ENCODE measurements around the gene F2.

F2 gene

GRCh38 chr11:46676436-46677158 lies 42.4 kb upstream of the F2 start:
- Histone ChIP-seq H3K9me3 (ENCODE audit: control insufficient read depth in 5 of 5, low read length in 5 of 5) (no peaks in the 10 kb centered on the region), H3K9ac (ENCODE audit: low read length in 5 of 5) (no peak overlapping the region), H3K4me3 (ENCODE audit: low read depth in 1 of 5, low read length in 5 of 5) (peak overlapping the region in 1 of 5 donors; percentile 13), H3K4me1 (ENCODE audit: control insufficient read depth in 5 of 5, insufficient read depth in 5 of 5, low read length in 5 of 5) (peaks cover 3 to 57% (median 38%) of the 10 kb centered on the region in 5 donors), H3K36me3 (ENCODE audit: control insufficient read depth in 5 of 5, insufficient read depth in 5 of 5, low read length in 5 of 5) (peaks cover 0 to 74% (median 68%) of the 10 kb centered on the region in 5 donors), H3K27me3 (ENCODE audit: control insufficient read depth in 5 of 5, insufficient read depth in 4 of 5, low read length in 5 of 5) (no peaks in the 10 kb centered on the region), H3K27ac (ENCODE audit: low read depth, low read length) (peak overlapping the region; percentile 37)

DNA sequence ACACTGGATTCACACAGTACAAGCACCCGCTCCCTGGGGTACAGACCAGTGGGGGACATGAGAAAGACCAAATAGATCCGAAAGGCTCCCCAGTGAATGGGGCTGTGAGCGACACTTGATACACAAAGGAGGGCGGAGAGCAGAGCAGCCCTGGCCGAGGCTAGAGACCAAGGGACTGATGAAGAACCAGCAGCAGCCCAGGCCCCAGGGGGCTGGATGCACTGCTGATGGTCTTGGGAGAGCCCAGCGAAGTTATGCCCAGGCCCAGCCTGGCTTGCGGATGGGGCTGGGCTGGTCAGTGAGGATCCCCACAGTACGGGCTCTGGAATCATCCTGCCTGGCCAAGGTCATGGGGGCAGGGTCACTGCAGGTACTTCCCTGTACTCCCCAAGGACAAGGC lies 41.8 kb upstream of the F2 start:
- Histone ChIP-seq H3K4me1 (ENCODE audit: control insufficient read depth in 5 of 5, insufficient read depth in 5 of 5, low read length in 5 of 5) (peaks cover 3 to 51% (median 38%) of the 10 kb centered on the region in 5 donors), H3K36me3 (ENCODE audit: control insufficient read depth in 5 of 5, insufficient read depth in 5 of 5, low read length in 5 of 5) (peaks cover 0 to 74% (median 69%) of the 10 kb centered on the region in 5 donors), H3K9me3 (ENCODE audit: control insufficient read depth in 5 of 5, low read length in 5 of 5) (no peaks in the 10 kb centered on the region), H3K27ac (ENCODE audit: low read depth, low read length) (peak overlapping the region; percentile 37), H3K9ac (ENCODE audit: low read length in 5 of 5) (no peak overlapping the region), H3K27me3 (ENCODE audit: control insufficient read depth in 5 of 5, insufficient read depth in 4 of 5, low read length in 5 of 5) (no peaks in the 10 kb centered on the region), H3K4me3 (ENCODE audit: low read depth in 1 of 5, low read length in 5 of 5) (no peak overlapping the region)

- H3K4me3 ChIP-seq (ENCODE audit: low read depth in 1 of 5, low read length in 5 of 5) = no peak overlapping the region
- H3K27ac ChIP-seq (ENCODE audit: low read depth, low read length) = no peak overlapping the region
- no peak overlapping the region for H3K9ac ChIP-seq (ENCODE audit: low read length in 5 of 5)
- H3K9me3 ChIP-seq (ENCODE audit: control insufficient read depth in 5 of 5, low read length in 5 of 5) = no peaks in the 10 kb centered on the region
- peaks cover 3 to 49% (median 38%) of the 10 kb centered on the region in 5 donors for H3K4me1 ChIP-seq (ENCODE audit: control insufficient read depth in 5 of 5, insufficient read depth in 5 of 5, low read length in 5 of 5)
- peaks cover 0 to 66% (median 61%) of the 10 kb centered on the region in 5 donors for H3K36me3 ChIP-seq (ENCODE audit: control insufficient read depth in 5 of 5, insufficient read depth in 5 of 5, low read length in 5 of 5)
- no peaks in the 10 kb centered on the region for H3K27me3 ChIP-seq (ENCODE audit: control insufficient read depth in 5 of 5, insufficient read depth in 4 of 5, low read length in 5 of 5)
Observed at GRCh38 chr11:46677991-46678740, 40.8 kb upstream of the F2 start.

DNA sequence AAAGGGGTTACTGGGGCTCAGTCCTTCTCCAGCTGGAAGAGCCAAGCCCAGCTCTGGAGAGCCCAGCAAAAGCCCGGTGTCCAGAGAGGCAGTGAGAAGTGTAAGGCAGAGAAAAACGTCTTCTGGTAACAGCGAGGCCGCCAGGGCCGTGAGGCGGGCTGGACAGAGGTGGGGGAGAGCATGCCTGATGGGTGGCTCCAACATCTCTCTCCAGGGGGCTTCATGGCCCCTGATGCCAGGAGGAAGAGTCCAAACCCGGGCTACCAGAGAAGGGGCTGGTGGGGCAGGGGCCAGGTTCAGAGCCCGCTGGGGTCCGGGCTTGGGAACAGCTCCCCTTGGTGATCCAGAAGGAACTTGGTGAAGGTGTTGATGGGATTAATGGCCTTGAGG lies 40.3 kb upstream of the F2 start:
- H3K9ac ChIP-seq (ENCODE audit: low read length in 5 of 5) = no peak overlapping the region
- H3K27me3 ChIP-seq (ENCODE audit: control insufficient read depth in 5 of 5, insufficient read depth in 4 of 5, low read length in 5 of 5) = no peaks in the 10 kb centered on the region
- H3K36me3 ChIP-seq (ENCODE audit: control insufficient read depth in 5 of 5, insufficient read depth in 5 of 5, low read length in 5 of 5) = peaks cover 0 to 63% (median 57%) of the 10 kb centered on the region in 5 donors
- H3K4me3 ChIP-seq (ENCODE audit: low read depth in 1 of 5, low read length in 5 of 5) = no peak overlapping the region
- H3K9me3 ChIP-seq (ENCODE audit: control insufficient read depth in 5 of 5, low read length in 5 of 5) = no peaks in the 10 kb centered on the region
- no peak overlapping the region for H3K27ac ChIP-seq (ENCODE audit: low read depth, low read length)
- H3K4me1 ChIP-seq (ENCODE audit: control insufficient read depth in 5 of 5, insufficient read depth in 5 of 5, low read length in 5 of 5) = peaks cover 3 to 51% (median 42%) of the 10 kb centered on the region in 5 donors

DNA sequence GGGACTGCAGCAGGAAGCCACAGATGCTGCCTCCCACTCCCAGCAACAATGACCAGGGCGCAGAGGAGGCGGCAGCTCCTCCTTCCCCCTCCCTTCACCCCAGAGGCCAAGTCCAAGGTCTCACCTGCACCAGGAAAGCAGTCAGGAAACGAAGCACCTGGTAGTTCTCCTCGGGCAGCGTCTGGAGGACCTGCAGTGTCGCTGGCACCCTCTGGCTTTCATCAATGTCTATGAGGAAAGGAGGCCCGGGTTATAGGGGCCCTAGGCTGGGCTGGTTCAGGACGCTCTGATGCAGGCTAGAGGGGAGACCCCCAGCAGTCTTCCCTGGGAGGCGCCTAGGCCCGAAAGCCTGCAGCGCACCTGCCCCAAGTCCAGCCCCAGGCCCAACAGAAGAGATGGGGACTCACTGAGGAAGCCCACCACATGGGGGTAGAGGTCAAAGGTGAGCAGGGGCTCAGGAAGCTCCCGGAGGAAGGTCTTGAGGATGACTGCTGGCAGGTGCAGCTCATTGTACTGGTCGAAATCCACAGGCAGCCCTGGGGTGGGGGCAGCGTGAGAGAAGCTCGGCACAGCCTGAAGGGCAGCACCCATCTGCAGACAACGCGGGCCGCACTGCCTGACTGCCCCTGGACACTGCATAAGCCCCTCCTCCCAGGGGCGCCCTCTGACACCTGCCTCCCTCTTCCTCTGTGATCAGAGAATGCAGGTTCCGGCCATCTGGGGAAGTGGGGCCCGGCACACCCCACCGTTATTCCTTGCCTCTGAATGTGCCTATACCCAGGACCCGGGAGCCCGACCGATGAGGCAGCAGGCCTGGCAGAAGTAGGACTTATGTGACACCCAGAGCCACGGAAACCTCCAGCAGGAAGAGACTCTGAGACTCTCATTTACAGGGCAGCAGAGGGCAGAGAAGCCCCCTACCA lies 39.5 kb upstream of the F2 start:
- Histone ChIP-seq H3K27ac (ENCODE audit: low read depth, low read length) (no peak overlapping the region), H3K9me3 (ENCODE audit: control insufficient read depth in 5 of 5, low read length in 5 of 5) (no peaks in the 10 kb centered on the region), H3K9ac (ENCODE audit: low read length in 5 of 5) (no peak overlapping the region), H3K27me3 (ENCODE audit: control insufficient read depth in 5 of 5, insufficient read depth in 4 of 5, low read length in 5 of 5) (no peaks in the 10 kb centered on the region), H3K4me3 (ENCODE audit: low read depth in 1 of 5, low read length in 5 of 5) (no peak overlapping the region), H3K4me1 (ENCODE audit: control insufficient read depth in 5 of 5, insufficient read depth in 5 of 5, low read length in 5 of 5) (peaks cover 3 to 51% (median 43%) of the 10 kb centered on the region in 5 donors), H3K36me3 (ENCODE audit: control insufficient read depth in 5 of 5, insufficient read depth in 5 of 5, low read length in 5 of 5) (peaks cover 0 to 61% (median 56%) of the 10 kb centered on the region in 5 donors)

GRCh38 chr11:46680164-46680760 lies 38.8 kb upstream of the F2 start:
- Histone ChIP-seq H3K27ac (ENCODE audit: low read depth, low read length) (no peak overlapping the region), H3K9ac (ENCODE audit: low read length in 5 of 5) (no peak overlapping the region), H3K27me3 (ENCODE audit: control insufficient read depth in 5 of 5, insufficient read depth in 4 of 5, low read length in 5 of 5) (no peaks in the 10 kb centered on the region), H3K9me3 (ENCODE audit: control insufficient read depth in 5 of 5, low read length in 5 of 5) (no peaks in the 10 kb centered on the region), H3K4me3 (ENCODE audit: low read depth in 1 of 5, low read length in 5 of 5) (no peak overlapping the region), H3K4me1 (ENCODE audit: control insufficient read depth in 5 of 5, insufficient read depth in 5 of 5, low read length in 5 of 5) (peaks cover 3 to 48% (median 37%) of the 10 kb centered on the region in 5 donors), H3K36me3 (ENCODE audit: control insufficient read depth in 5 of 5, insufficient read depth in 5 of 5, low read length in 5 of 5) (peaks cover 0 to 61% (median 56%) of the 10 kb centered on the region in 5 donors)

- peaks cover 2 to 43% (median 31%) of the 10 kb centered on the region in 5 donors for H3K4me1 ChIP-seq (ENCODE audit: control insufficient read depth in 5 of 5, insufficient read depth in 5 of 5, low read length in 5 of 5)
Observed at GRCh38 chr11:46680815-46681214, 38.2 kb upstream of the F2 start.

DNA sequence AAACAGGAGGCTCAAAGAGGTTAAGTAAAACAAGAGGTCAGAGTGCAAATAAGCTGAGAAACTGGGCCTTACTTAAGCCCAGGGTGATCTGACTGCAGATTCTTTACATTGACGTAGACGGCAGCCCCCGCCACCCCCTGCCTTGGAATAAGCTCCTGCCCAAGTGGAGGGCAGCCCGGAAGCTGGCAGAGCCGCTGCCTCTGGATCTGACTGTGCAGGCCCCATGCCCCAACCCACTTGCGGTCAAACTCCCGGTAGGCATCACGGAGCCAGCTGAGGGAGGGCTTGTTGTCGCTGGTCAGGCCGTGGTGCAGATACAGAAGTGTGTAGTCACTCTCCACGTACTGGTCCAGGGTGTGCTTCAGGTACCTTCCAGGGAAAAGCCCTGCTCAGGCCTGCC lies 37.2 kb upstream of the F2 start:
- Histone ChIP-seq H3K27ac (ENCODE audit: low read depth, low read length) (no peak overlapping the region), H3K4me1 (ENCODE audit: control insufficient read depth in 5 of 5, insufficient read depth in 5 of 5, low read length in 5 of 5) (peaks cover 0 to 33% (median 21%) of the 10 kb centered on the region in 5 donors), H3K4me3 (ENCODE audit: low read depth in 1 of 5, low read length in 5 of 5) (no peak overlapping the region), H3K36me3 (ENCODE audit: control insufficient read depth in 5 of 5, insufficient read depth in 5 of 5, low read length in 5 of 5) (peaks cover 0 to 63% (median 59%) of the 10 kb centered on the region in 5 donors), H3K27me3 (ENCODE audit: control insufficient read depth in 5 of 5, insufficient read depth in 4 of 5, low read length in 5 of 5) (no peaks in the 10 kb centered on the region), H3K9me3 (ENCODE audit: control insufficient read depth in 5 of 5, low read length in 5 of 5) (no peaks in the 10 kb centered on the region), H3K9ac (ENCODE audit: low read length in 5 of 5) (no peak overlapping the region)

More at GRCh38 chr11:46680815-46681214, 38.2 kb upstream of the F2 start:
- Histone ChIP-seq H3K9ac (ENCODE audit: low read length in 5 of 5) (no peak overlapping the region), H3K4me3 (ENCODE audit: low read depth in 1 of 5, low read length in 5 of 5) (no peak overlapping the region), H3K27ac (ENCODE audit: low read depth, low read length) (no peak overlapping the region), H3K36me3 (ENCODE audit: control insufficient read depth in 5 of 5, insufficient read depth in 5 of 5, low read length in 5 of 5) (peaks cover 0 to 61% (median 56%) of the 10 kb centered on the region in 5 donors), H3K9me3 (ENCODE audit: control insufficient read depth in 5 of 5, low read length in 5 of 5) (no peaks in the 10 kb centered on the region), H3K27me3 (ENCODE audit: control insufficient read depth in 5 of 5, insufficient read depth in 4 of 5, low read length in 5 of 5) (no peaks in the 10 kb centered on the region)
